GM21723 (cell line): ENCODE data around the gene NOP53.
A peak's percentile ranks its signal among the peaks of the same experiment; 100 is the strongest.
"Not testable (repeated sequence)": the region's sequence is repeated elsewhere in the genome, so short reads cannot be mapped to it uniquely, and the experiment has no call there.

ENCODE experiments used
- ATAC-seq: cut with Tn5 transposase; IDR thresholded peaks from one replicate; pipeline ENCODE4 v1.9.1; 2021; ENCODE audit warnings: mild to moderate bottlenecking, moderate library complexity; ENCODE audit not compliant: unreplicated experiment

NOP53 gene

GRCh38 chr19:47771291-47771690 lies 25.9 kb downstream of the NOP53 start:
- ATAC-seq: not testable (repeated sequence)

GRCh38 chr19:47776568-47776967 lies 31.2 kb downstream of the NOP53 start:
- ATAC-seq: no peak

GRCh38 chr19:47777245-47778048 lies 32.1 kb downstream of the NOP53 start:
- ATAC-seq: not testable (repeated sequence)

GRCh38 chr19:47778049-47778953 lies 33.0 kb downstream of the NOP53 start, which contains the start of gene SELENOW:
Gene SELENOW (plus strand): TSS chr19:47778703. CDS start chr19:47778786, 83 bp downstream.
- peak; percentile 76 for ATAC-seq

- no peak for ATAC-seq
These were observed 33.6 kb downstream of the NOP53 start for GRCh38 chr19:47778954-47779351.

- no peak for ATAC-seq
These were observed 34.3 kb downstream of the NOP53 start for GRCh38 chr19:47779524-47780214.

- no peak for ATAC-seq
These were observed 34.8 kb downstream of the NOP53 start for GRCh38 chr19:47780215-47780551.

GRCh38 chr19:47781590-47782262 lies 36.4 kb downstream of the NOP53 start:
- no peak for ATAC-seq

- ATAC-seq: no peak
These were observed 41.2 kb downstream of the NOP53 start for GRCh38 chr19:47786566-47786965.

- ATAC-seq: not testable (repeated sequence)
These were observed 42.0 kb downstream of the NOP53 start for GRCh38 chr19:47787307-47787706.

- not testable (repeated sequence) for ATAC-seq
These were observed 44.5 kb downstream of the NOP53 start for GRCh38 chr19:47789811-47790210.

- no peak for ATAC-seq
These were observed 45.1 kb downstream of the NOP53 start for GRCh38 chr19:47790398-47790814.

GRCh38 chr19:47792616-47793015 lies 47.3 kb downstream of the NOP53 start:
- ATAC-seq: no peak

GRCh38 chr19:47794526-47794925 lies 49.2 kb downstream of the NOP53 start:
- ATAC-seq: no peak

GRCh38 chr19:47796785-47797184 lies 51.4 kb downstream of the NOP53 start:
- ATAC-seq: no peak

- no peak for ATAC-seq
These were observed 52.9 kb downstream of the NOP53 start for GRCh38 chr19:47797996-47798903.

- ATAC-seq: no peak
These were observed 53.5 kb downstream of the NOP53 start for GRCh38 chr19:47798904-47799266.

- ATAC-seq: no peak
These were observed 55.9 kb downstream of the NOP53 start for GRCh38 chr19:47801270-47801669.

GRCh38 chr19:47802521-47803043 lies 57.2 kb downstream of the NOP53 start:
- no peak for ATAC-seq
